Ascending aorta (tissue), 2 donors: ENCODE results near the gene APRT. TPM values are rescaled to one million over a fixed set of nuclear protein-coding genes. Genes with fewer than 3 reads are reported as not detected.

ENCODE experiments used
- DNase-seq, 2 donors: peaks; one replicate each; pipeline ENCODE4 v3.0.0-alpha.2; 2019; ENCODE audit warnings: low spot score in 2 of 2
- H3K27ac ChIP-seq, 2 donors: fragments of 200-600 bp; sonication (generic); one replicate each; pipeline ENCODE4 v1.5.1; 2016 to 2017; ENCODE audit warnings: mild to moderate bottlenecking in 1 of 2
- H3K27me3 ChIP-seq: fragments of 200-600 bp; sonication (generic); one replicate; pipeline ENCODE4 v1.5.1; 2017
- H3K36me3 ChIP-seq, 2 donors: fragments of 200-600 bp; sonication (generic); one replicate each; pipeline ENCODE4 v1.5.1; 2016
- H3K4me1 ChIP-seq, 2 donors: fragments of 200-600 bp; sonication (generic); one replicate each; pipeline ENCODE4 v1.5.1; 2016 to 2017; ENCODE audit warnings: mild to moderate bottlenecking in 1 of 2
- H3K4me3 ChIP-seq, 2 donors: fragments of 200-600 bp; sonication (generic); one replicate each; pipeline ENCODE4 v1.5.1; 2016 to 2017; ENCODE audit warnings: mild to moderate bottlenecking in 1 of 2
- H3K9me3 ChIP-seq, 2 donors: fragments of 200-600 bp; sonication (generic); one replicate each; pipeline ENCODE4 v1.5.1; 2016
- CTCF ChIP-seq, 3 experiments: fragments of 200-600 bp in 2 of 3; fragments of 450-650 bp in 1 of 3; sonication (generic) in 2 of 3; IDR thresholded peaks; one replicate each; pipeline ENCODE4 v1.5.1; 2016 to 2019; ENCODE audit warnings: antibody characterized with exemption in 3 of 3, mild to moderate bottlenecking in 1 of 3, moderate library complexity in 1 of 3
- intact Hi-C: fragments of 100-400 bp; cut with DNase I; formaldehyde crosslinking; loops from one replicate; pipeline ENCODE4 v1.15.1; 2023
- total RNA-seq: library from RNA; depleted of rRNA; stranded (reverse); fragments of >200 nt; gene quantifications from one replicate; pipeline ENCODE4 v1.1.0, GENCODE V29; 2016

APRT gene
- total RNA-seq, 1 donor from 2014 or later: 305 TPM

DNA sequence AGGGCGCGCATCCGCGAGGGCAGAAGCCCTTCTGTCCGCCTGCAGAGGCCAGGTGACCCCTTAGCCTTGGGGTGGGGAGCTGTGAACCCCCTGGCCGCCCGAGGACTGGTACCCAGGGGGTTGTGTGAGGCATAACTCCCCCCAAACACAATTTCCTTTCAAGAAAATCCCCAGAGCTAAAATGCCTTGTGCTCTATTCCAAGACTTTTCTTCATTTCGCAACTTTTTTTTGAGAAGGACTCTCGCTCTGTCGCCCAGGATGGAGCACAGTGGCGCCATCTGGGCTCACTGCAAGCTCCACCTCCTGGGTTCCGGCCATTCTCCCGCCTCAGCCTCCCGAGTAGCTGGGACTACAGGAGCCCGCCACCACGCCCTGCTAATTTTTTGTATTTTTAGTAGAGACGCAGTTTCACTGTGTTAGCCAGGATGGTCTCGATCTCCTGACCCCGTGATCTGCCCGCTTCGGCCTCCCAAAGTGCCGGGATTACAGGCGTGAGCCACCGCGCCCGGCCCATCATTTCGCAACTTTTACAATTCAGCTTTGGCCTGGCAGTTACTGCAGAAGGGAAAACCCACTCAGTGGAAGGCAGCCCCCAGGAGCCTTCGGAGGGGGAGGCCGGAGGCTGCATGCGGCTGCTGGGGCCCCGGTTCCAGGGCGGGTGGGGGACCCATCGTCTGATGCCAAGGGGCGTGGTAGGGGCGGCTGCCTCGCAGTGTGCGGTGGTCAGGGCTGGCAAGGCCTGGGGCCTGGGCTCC, 963 bp upstream of the APRT start:
- peaks cover 8 to 21% of the 10 kb centered on the region in 2 donors for H3K4me1 ChIP-seq
- intact Hi-C loops: loop anchor here (1.0 to 5.0 kb wide), 4 partner anchors 27 to 1160 kb away; partner anchors contain the start of genes MVD, PIEZO1 and ZNF778
- no peaks in the 10 kb centered on the region for H3K27me3 ChIP-seq
- peak in 1 of 3 experiments; percentile 5 for TF ChIP-seq CTCF (IDR thresholded peaks at IDR 0.05)
- H3K9me3 ChIP-seq: no peaks in the 10 kb centered on the region
- peak overlapping the region; percentile 86 to 93 for H3K27ac ChIP-seq
- H3K4me3 ChIP-seq: peak overlapping the region; percentile 80 to 83
- H3K36me3 ChIP-seq: peaks cover 12 to 22% of the 10 kb centered on the region in 2 donors
- DNase-seq: peak in 1 of 2 donors; percentile 80

DNA sequence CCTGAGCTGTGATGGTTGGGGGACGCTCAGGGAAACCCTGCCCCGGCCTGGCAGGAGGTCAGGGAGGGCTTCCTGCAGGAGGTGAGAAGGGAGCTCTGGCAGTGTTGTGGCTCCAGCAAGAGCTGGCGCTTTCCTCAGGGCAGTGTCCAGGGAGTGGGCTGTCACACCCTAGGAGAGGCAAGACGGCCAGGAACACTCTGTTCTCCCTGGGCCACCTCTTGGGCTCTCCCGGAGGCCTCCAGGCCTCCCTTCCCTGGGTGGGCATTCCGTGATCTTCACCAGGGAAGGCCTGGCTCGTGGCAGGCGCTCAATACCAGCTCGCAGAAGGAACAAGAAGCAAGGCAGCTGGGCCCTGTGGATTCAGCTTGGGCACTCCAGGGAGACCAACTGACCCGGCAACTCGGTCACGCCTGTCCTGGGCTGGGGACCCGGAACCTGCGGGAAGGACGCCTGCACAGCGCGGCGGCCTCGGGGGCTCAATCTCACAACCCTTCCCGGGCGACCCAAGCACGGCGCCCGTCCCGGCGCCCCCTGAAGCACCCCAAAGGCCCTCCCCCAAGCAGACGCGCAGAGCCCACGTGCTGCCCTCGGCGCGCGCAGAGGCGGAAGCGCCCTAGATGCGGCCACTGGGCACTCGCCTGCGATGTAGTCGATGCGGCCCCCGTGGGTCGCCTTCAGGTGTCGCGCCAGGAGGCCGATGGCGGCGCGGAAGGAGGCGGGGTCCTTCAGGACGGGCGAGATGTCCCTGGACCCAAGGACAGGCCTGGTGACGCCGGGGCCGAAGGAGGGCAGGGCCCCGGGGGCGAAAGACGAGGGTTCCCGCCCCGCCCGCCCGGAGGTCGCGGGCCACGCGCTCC, 588 bp downstream of the APRT start:
- peak overlapping the region; percentile 86 to 93 for H3K27ac ChIP-seq
- DNase-seq: peak; percentile 26 to 86
- intact Hi-C loops: loop anchor here (1.0 to 5.0 kb wide), 5 partner anchors 8 to 1161 kb away; partner anchors contain the start of genes CDT1, MVD, TRAPPC2L and ZC3H18

DNA sequence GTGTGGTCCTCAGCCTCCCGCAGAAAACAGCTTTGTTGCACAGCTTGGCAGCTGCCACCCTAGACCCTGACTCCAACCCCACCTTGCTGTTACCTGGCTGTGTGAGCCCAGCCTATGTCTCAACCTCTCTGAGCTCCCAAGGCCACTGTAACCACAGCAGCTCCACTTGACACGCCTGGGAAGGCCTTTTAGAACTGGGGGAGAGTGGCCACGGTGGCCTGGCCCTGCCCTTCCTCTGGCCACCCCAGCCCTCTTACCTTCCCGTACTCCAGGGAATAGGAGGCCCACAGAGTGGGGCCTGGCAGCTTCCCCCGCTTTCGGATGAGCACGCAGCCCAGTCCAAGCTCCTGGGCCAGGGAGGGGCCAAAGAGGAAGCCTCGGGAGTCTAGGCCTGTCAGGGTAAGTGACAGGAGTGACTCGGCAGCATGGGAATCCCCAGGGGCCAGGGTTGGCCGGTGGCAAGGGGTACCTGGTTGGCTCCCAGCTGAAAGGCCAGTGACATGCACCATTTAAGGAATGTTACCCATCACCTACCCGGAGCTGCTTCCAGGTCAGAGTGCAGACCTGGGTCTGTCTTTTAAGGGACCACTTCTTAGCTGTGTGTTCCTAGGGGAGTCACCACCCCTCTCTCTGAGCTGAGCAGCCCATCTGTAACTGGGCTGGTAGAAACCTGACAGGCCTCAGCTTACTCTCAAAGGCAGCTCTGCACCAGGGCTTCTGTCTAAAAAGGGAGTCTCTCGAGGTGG, 1.4 kb downstream of the APRT start:
- Histone ChIP-seq H3K4me1 (peaks cover 8 to 21% of the 10 kb centered on the region in 2 donors), H3K4me3 (peak overlapping the region; percentile 80 to 83), H3K27me3 (no peaks in the 10 kb centered on the region), H3K9me3 (no peaks in the 10 kb centered on the region), H3K36me3 (peaks cover 12 to 22% of the 10 kb centered on the region in 2 donors), H3K27ac (peak overlapping the region; percentile 86 to 93)
- TF ChIP-seq CTCF (IDR thresholded peaks at IDR 0.05): no peak
- intact Hi-C loops: loop anchor here (2.0 to 5.0 kb wide), 3 partner anchors 148 to 1162 kb away; partner anchors contain the start of genes MVD and ZC3H18
- no peak for DNase-seq

More for the DNA sequence above, 588 bp downstream of the APRT start:
- no peak for TF ChIP-seq CTCF (IDR thresholded peaks at IDR 0.05)
- Histone ChIP-seq H3K36me3 (peaks cover 12 to 22% of the 10 kb centered on the region in 2 donors), H3K4me3 (peak overlapping the region; percentile 80 to 83), H3K27me3 (no peaks in the 10 kb centered on the region), H3K4me1 (peaks cover 8 to 21% of the 10 kb centered on the region in 2 donors), H3K9me3 (no peaks in the 10 kb centered on the region)

DNA sequence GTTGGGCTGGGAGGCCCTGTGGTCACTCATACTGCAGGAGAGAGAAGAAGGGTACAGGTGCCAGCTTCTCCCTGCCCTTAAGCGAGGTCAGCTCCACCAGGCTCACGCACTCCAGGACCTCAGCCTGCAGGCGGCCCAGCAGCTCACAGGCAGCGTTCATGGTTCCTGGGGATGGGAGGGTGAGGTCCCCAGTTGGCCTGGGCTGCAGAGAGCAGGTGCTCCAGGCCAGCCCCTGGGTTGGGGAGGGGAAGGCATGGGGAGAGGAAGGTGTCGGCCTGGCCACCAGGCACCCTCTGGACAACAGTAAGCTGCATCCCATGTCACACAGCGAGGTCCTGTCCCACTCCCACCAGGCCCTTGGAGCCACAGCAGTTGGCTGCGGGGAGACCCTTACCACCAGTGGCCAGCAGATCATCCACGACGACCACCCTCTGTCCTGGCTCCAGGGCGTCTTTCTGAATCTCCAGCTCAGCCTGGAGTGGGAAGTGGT, 2.0 kb downstream of the APRT start:
- H3K4me3 ChIP-seq: peak overlapping the region in 1 of 2 donors; percentile 83
- peaks cover 8 to 21% of the 10 kb centered on the region in 2 donors for H3K4me1 ChIP-seq
- H3K9me3 ChIP-seq: no peaks in the 10 kb centered on the region
- no peak for DNase-seq
- H3K27ac ChIP-seq: peak overlapping the region; percentile 86 to 93
- no peak for TF ChIP-seq CTCF (IDR thresholded peaks at IDR 0.05)
- H3K27me3 ChIP-seq: no peaks in the 10 kb centered on the region
- intact Hi-C loops: loop anchor here (2.0 to 5.0 kb wide), 3 partner anchors 147 to 1163 kb away; partner anchors contain the start of genes MVD and ZC3H18
- peaks cover 12 to 22% of the 10 kb centered on the region in 2 donors for H3K36me3 ChIP-seq
